Fibroblast of lung (primary cell): Measurements from ENCODE around the gene MAGEL2. TPM values are rescaled to one million over a fixed set of nuclear protein-coding genes. Genes with fewer than 3 reads are reported as not detected.

Experiments used
- DNase-seq, 2 donors: peaks; one replicate each; pipeline versions ENCODE4 v3.0.0 to v3.0.0-alpha.2; 2010; ENCODE audit warnings: low read depth in 2 of 2
- H2AFZ ChIP-seq: 2 replicates; pipeline ENCODE4 v1.5.1; 2012; ENCODE audit warnings: low read length, control low read depth, inconsistent platforms
- H3K27ac ChIP-seq: 2 replicates; pipeline ENCODE4 v1.5.1; 2011; ENCODE audit warnings: low read length, control low read depth; ENCODE audit not compliant: insufficient read depth
- H3K27me3 ChIP-seq: 2 replicates; pipeline ENCODE4 v1.5.1; 2011; ENCODE audit warnings: mild to moderate bottlenecking, low read length; ENCODE audit not compliant: control insufficient read depth, insufficient read depth
- H3K36me3 ChIP-seq: 2 replicates; pipeline ENCODE4 v1.5.1; 2011; ENCODE audit warnings: low read length; ENCODE audit not compliant: control insufficient read depth, insufficient read depth
- H3K4me1 ChIP-seq: 2 replicates; pipeline ENCODE4 v1.5.1; 2011; ENCODE audit warnings: low read length; ENCODE audit not compliant: control insufficient read depth, insufficient read depth; ENCODE audit errors: extremely low read depth
- H3K4me2 ChIP-seq: 2 replicates; pipeline ENCODE4 v1.5.1; 2011; ENCODE audit warnings: low read length, control low read depth; ENCODE audit not compliant: insufficient read depth; ENCODE audit errors: extremely low read depth
- H3K4me3 ChIP-seq, 4 experiments: fragments of 200-600 bp in 1 of 4; sonication (generic) in 1 of 4; replicated peaks in 1 of 4; 2 replicates each; pipeline ENCODE4 v1.5.1; 2011 to 2016; ENCODE audit warnings: low read length in 4 of 4, low read depth in 3 of 4, mild to moderate bottlenecking in 3 of 4, control low read depth in 2 of 4, inconsistent platforms in 1 of 4, mixed read lengths in 1 of 4; ENCODE audit not compliant: insufficient read depth in 1 of 4; ENCODE audit errors: control extremely low read depth in 1 of 4
- H3K79me2 ChIP-seq: 2 replicates; pipeline ENCODE4 v1.5.1; 2012; ENCODE audit warnings: mild to moderate bottlenecking, low read length, inconsistent platforms; ENCODE audit not compliant: control insufficient read depth, insufficient read depth
- H3K9ac ChIP-seq: 2 replicates; pipeline ENCODE4 v1.5.1; 2011; ENCODE audit warnings: mild to moderate bottlenecking, low read length, control low read depth; ENCODE audit not compliant: insufficient read depth
- H3K9me3 ChIP-seq: 2 replicates; pipeline ENCODE4 v1.5.1; 2012; ENCODE audit warnings: low read depth, low read length; ENCODE audit not compliant: control insufficient read depth, insufficient read depth
- H4K20me1 ChIP-seq: 2 replicates; pipeline ENCODE4 v1.5.1; 2011; ENCODE audit warnings: low read length; ENCODE audit not compliant: control insufficient read depth, insufficient read depth; ENCODE audit errors: extremely low read depth
- CTCF ChIP-seq, 2 donors: IDR thresholded peaks in 1 of 2; conservative IDR thresholded peaks in 1 of 2; 1 replicate in 1 of 2; 2 replicates in 1 of 2; pipeline ENCODE4 v1.5.1; 2011 to 2012; ENCODE audit warnings: low read length in 2 of 2, control low read depth in 1 of 2, inconsistent platforms in 1 of 2, low read depth in 1 of 2, mild to moderate bottlenecking in 1 of 2
- EZH2 ChIP-seq: IDR thresholded peaks from 2 replicates; pipeline ENCODE4 v1.5.1; 2012; ENCODE audit warnings: low read length, control low read depth, mild to moderate bottlenecking; ENCODE audit errors: missing control alignments
- polyA plus RNA-seq, 2 donors: library from polyadenylated mRNA; depleted of rRNA in 1 of 2; stranded (reverse) in 1 of 2; unstranded in 1 of 2; fragments of >200 nt; gene quantifications; 2 replicates each; pipeline ENCODE4 v1.2.1, GENCODE V29; 2011 to 2012; ENCODE audit warnings: missing spikeins in 1 of 2
- total RNA-seq: library from RNA; depleted of rRNA; stranded (reverse); fragments of >200 nt; gene quantifications from 2 replicates; pipeline ENCODE4 v1.2.1, GENCODE V29; 2014

Gene MAGEL2
- total and polyA plus RNA-seq, 2 donors (not counting 1 experiment from before 2014, with no cell fraction given) = under 0.01 TPM; not detected in 1

DNA sequence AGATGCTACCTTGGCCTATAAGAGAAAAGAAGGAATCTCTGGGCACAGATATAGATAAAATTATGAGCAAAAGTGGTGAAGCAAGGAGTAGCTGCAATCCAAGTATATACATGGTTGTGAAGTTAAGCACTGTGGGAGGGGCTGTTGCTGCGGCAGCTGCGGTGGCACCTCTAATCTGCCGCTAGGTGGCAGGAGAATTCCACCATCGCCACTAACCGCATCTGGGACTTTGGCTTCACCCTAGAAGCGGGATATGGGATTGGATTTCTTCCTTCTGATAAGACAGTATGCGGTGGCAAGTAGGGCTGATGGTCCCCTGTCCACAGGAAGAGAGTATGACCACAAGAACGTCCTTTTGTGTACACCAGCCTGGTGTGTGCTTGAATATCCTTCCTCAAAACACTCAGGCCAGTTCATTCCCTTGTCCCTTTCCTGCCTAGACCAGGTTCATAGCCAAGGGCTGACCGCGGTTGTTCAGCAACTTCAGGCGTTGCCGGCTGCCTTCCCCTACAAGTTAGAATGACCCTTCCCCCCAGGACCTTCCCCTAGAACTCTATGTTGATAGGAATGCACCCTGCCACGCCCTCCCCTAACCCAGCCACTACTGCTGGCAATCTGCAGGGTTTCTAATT lies 5.1 kb downstream of the MAGEL2 start:
- H3K9me3 ChIP-seq = no peaks in the 10 kb centered on the region
- H3K9ac ChIP-seq = no peak overlapping the region
- no peaks in the 10 kb centered on the region for H3K4me1 ChIP-seq
- no peaks in the 10 kb centered on the region for H3K79me2 ChIP-seq
- H2AFZ ChIP-seq = no peak overlapping the region
- no peaks in the 10 kb centered on the region for H3K27me3 ChIP-seq
- TF ChIP-seq CTCF (conservative IDR thresholded peaks at IDR 0.05 in 1 of 2, IDR thresholded peaks at IDR 0.05 in 1 of 2; ENCODE audit: low read depth in 1 of 2, low read length in 2 of 2) = peak; percentile 54 to 69
- TF ChIP-seq EZH2 = no peak
- no peak overlapping the region for H3K27ac ChIP-seq
- peak; percentile 41 to 64 for DNase-seq
- H4K20me1 ChIP-seq = no peaks in the 10 kb centered on the region
- no peak overlapping the region for H3K4me2 ChIP-seq
- H3K4me3 ChIP-seq = no peak overlapping the region
- H3K36me3 ChIP-seq = no peaks in the 10 kb centered on the region

- no peaks in the 10 kb centered on the region for H4K20me1 ChIP-seq
Measured at GRCh38 chr15:23634181-23634580, 13.5 kb downstream of the MAGEL2 start.

GRCh38 chr15:23629234-23629805 lies 18.3 kb downstream of the MAGEL2 start:
- H3K4me3 ChIP-seq = no peak overlapping the region
- no peaks in the 10 kb centered on the region for H4K20me1 ChIP-seq
- no peaks in the 10 kb centered on the region for H3K79me2 ChIP-seq
- H3K9me3 ChIP-seq = no peaks in the 10 kb centered on the region
- TF ChIP-seq EZH2 (no peak), CTCF (conservative IDR thresholded peaks at IDR 0.05 in 1 of 2, IDR thresholded peaks at IDR 0.05 in 1 of 2; ENCODE audit: low read depth in 1 of 2, low read length in 2 of 2) (peak; percentile 22 to 45)
- peak in 1 of 2 donors; percentile 4 for DNase-seq
- no peak overlapping the region for H2AFZ ChIP-seq
- no peaks in the 10 kb centered on the region for H3K36me3 ChIP-seq
- no peaks in the 10 kb centered on the region for H3K4me1 ChIP-seq
- H3K9ac ChIP-seq = no peak overlapping the region
- no peaks in the 10 kb centered on the region for H3K27me3 ChIP-seq
- H3K4me2 ChIP-seq = no peak overlapping the region
- H3K27ac ChIP-seq = no peak overlapping the region

More at GRCh38 chr15:23634181-23634580, 13.5 kb downstream of the MAGEL2 start:
- Histone ChIP-seq H2AFZ (no peak overlapping the region), H3K79me2 (no peaks in the 10 kb centered on the region), H3K36me3 (no peaks in the 10 kb centered on the region), H3K9ac (no peak overlapping the region), H3K27me3 (no peaks in the 10 kb centered on the region), H3K4me1 (no peaks in the 10 kb centered on the region), H3K4me3 (no peak overlapping the region), H3K9me3 (no peaks in the 10 kb centered on the region), H3K27ac (no peak overlapping the region), H3K4me2 (no peak overlapping the region)
- TF ChIP-seq CTCF (conservative IDR thresholded peaks at IDR 0.05 in 1 of 2, IDR thresholded peaks at IDR 0.05 in 1 of 2; ENCODE audit: low read depth in 1 of 2, low read length in 2 of 2) (no peak), EZH2 (no peak)
- no peak for DNase-seq
